ENCODE data around the gene PCNX1.

The PCNX1 gene

GRCh38 chr14:70934084-70934483, 26.8 kb downstream of the PCNX1 start:
- TF ChIP-seq TAF1 (IDR thresholded peaks at IDR 0.05; ENCODE audit: borderline replicate concordance, insufficient read depth, low read length) (no peak), POLR2AphosphoS5 (IDR thresholded peaks at IDR 0.05; ENCODE audit: low read depth, low read length) (no peak), REST (IDR thresholded peaks at IDR 0.05; ENCODE audit: insufficient read depth in 1 of 2, low read depth in 2 of 2, low read length in 2 of 2) (no peak)

- TF ChIP-seq SIN3A (IDR thresholded peaks at IDR 0.05; ENCODE audit: borderline replicate concordance, insufficient read depth, low read length), result no peak
- no peak for TF ChIP-seq FOXP2 (optimal IDR thresholded peaks at IDR 0.05; ENCODE audit: borderline replicate concordance, extremely low read depth, extremely low read length, insufficient read depth)
- no peak for TF ChIP-seq POLR2AphosphoS5 (IDR thresholded peaks at IDR 0.05; ENCODE audit: low read depth, low read length)
- TF ChIP-seq TAF1 (IDR thresholded peaks at IDR 0.05; ENCODE audit: borderline replicate concordance, insufficient read depth, low read length), result no peak
Measured at GRCh38 chr14:70934502-70935134, 27.4 kb downstream of the PCNX1 start.

GRCh38 chr14:70935135-70935534, 27.9 kb downstream of the PCNX1 start:
- no peak for TF ChIP-seq FOXP2 (optimal IDR thresholded peaks at IDR 0.05; ENCODE audit: borderline replicate concordance, extremely low read depth, extremely low read length, insufficient read depth)
- TF ChIP-seq TAF1 (IDR thresholded peaks at IDR 0.05; ENCODE audit: borderline replicate concordance, insufficient read depth, low read length), result no peak
- no peak for TF ChIP-seq POLR2AphosphoS5 (IDR thresholded peaks at IDR 0.05; ENCODE audit: low read depth, low read length)
- TF ChIP-seq REST (IDR thresholded peaks at IDR 0.05; ENCODE audit: insufficient read depth in 1 of 2, low read depth in 2 of 2, low read length in 2 of 2), result no peak
- TF ChIP-seq SIN3A (IDR thresholded peaks at IDR 0.05; ENCODE audit: borderline replicate concordance, insufficient read depth, low read length), result no peak

- no peak for TF ChIP-seq REST (IDR thresholded peaks at IDR 0.05; ENCODE audit: insufficient read depth in 1 of 2, low read depth in 2 of 2, low read length in 2 of 2)
- no peak for TF ChIP-seq TAF1 (IDR thresholded peaks at IDR 0.05; ENCODE audit: borderline replicate concordance, insufficient read depth, low read length)
- TF ChIP-seq SIN3A (IDR thresholded peaks at IDR 0.05; ENCODE audit: borderline replicate concordance, insufficient read depth, low read length), result no peak
- no peak for TF ChIP-seq FOXP2 (optimal IDR thresholded peaks at IDR 0.05; ENCODE audit: borderline replicate concordance, extremely low read depth, extremely low read length, insufficient read depth)
- no peak for TF ChIP-seq POLR2AphosphoS5 (IDR thresholded peaks at IDR 0.05; ENCODE audit: low read depth, low read length)
Measured at GRCh38 chr14:70942342-70942706, 35.1 kb downstream of the PCNX1 start.

GRCh38 chr14:70943838-70944237, 36.6 kb downstream of the PCNX1 start:
- no peak for TF ChIP-seq SIN3A (IDR thresholded peaks at IDR 0.05; ENCODE audit: borderline replicate concordance, insufficient read depth, low read length)

- TF ChIP-seq REST (IDR thresholded peaks at IDR 0.05; ENCODE audit: insufficient read depth in 1 of 2, low read depth in 2 of 2, low read length in 2 of 2) (no peak), FOXP2 (optimal IDR thresholded peaks at IDR 0.05; ENCODE audit: borderline replicate concordance, extremely low read depth, extremely low read length, insufficient read depth) (no peak), TAF1 (IDR thresholded peaks at IDR 0.05; ENCODE audit: borderline replicate concordance, insufficient read depth, low read length) (no peak), SIN3A (IDR thresholded peaks at IDR 0.05; ENCODE audit: borderline replicate concordance, insufficient read depth, low read length) (no peak), POLR2AphosphoS5 (IDR thresholded peaks at IDR 0.05; ENCODE audit: low read depth, low read length) (no peak)
Measured at GRCh38 chr14:70947739-70948138, 40.5 kb downstream of the PCNX1 start.

Data from PFSK-1 (cell line).